HuH-7 (cell line): ENCODE measurements around the gene PSMA6.
"Not testable (repeated sequence)": the region's sequence is repeated elsewhere in the genome, so short reads cannot be mapped to it uniquely, and the experiment has no call there.

Experiments
- DNase-seq: peaks from one replicate; pipeline ENCODE4 v3.0.0; 2011; ENCODE audit warnings: low spot score

PSMA6 gene

GRCh38 chr14:35292051-35292769 is at the start of gene PSMA6:
PSMA6 (plus strand) TSS chr14:35292382; CDS start chr14:35292477, 95 bp downstream.
- DNase-seq: peak; percentile 74

- no peak for DNase-seq
Observed at GRCh38 chr14:35242599-35243311, 49.4 kb upstream of the PSMA6 start.

- DNase-seq: no peak
Observed at GRCh38 chr14:35243956-35244355, 48.2 kb upstream of the PSMA6 start.

GRCh38 chr14:35244542-35244941 is 47.6 kb upstream of the PSMA6 start:
- DNase-seq: no peak

GRCh38 chr14:35245051-35245450 is 47.1 kb upstream of the PSMA6 start:
- no peak for DNase-seq

GRCh38 chr14:35247777-35248475 is 44.3 kb upstream of the PSMA6 start:
- DNase-seq: no peak

- DNase-seq: no peak
Observed at GRCh38 chr14:35248476-35248788, 43.8 kb upstream of the PSMA6 start.

GRCh38 chr14:35250319-35250718 is 41.9 kb upstream of the PSMA6 start:
- DNase-seq: no peak

- no peak for DNase-seq
Observed at GRCh38 chr14:35252451-35252868, 39.7 kb upstream of the PSMA6 start.

- not testable (repeated sequence) for DNase-seq
Observed at GRCh38 chr14:35253056-35253455, 39.1 kb upstream of the PSMA6 start.

- not testable (repeated sequence) for DNase-seq
Observed at GRCh38 chr14:35254034-35254622, 38.1 kb upstream of the PSMA6 start.

GRCh38 chr14:35254736-35255135 is 37.4 kb upstream of the PSMA6 start:
- no peak for DNase-seq

GRCh38 chr14:35255711-35256110 is 36.5 kb upstream of the PSMA6 start:
- DNase-seq: no peak

GRCh38 chr14:35257809-35258208 is 34.4 kb upstream of the PSMA6 start:
- no peak for DNase-seq

- no peak for DNase-seq
Observed at GRCh38 chr14:35258420-35258819, 33.8 kb upstream of the PSMA6 start.

- DNase-seq: no peak
Observed at GRCh38 chr14:35261774-35262173, 30.4 kb upstream of the PSMA6 start.

- no peak for DNase-seq
Observed at GRCh38 chr14:35262436-35262835, 29.7 kb upstream of the PSMA6 start.

- peak; percentile 30 for DNase-seq
Observed at GRCh38 chr14:35268946-35269345, 23.2 kb upstream of the PSMA6 start.

- DNase-seq: no peak
Observed at GRCh38 chr14:35274805-35275204, 17.4 kb upstream of the PSMA6 start.

- no peak for DNase-seq
Observed at GRCh38 chr14:35277179-35277578, 15.0 kb upstream of the PSMA6 start.

- no peak for DNase-seq
Observed at GRCh38 chr14:35279369-35279768, 12.8 kb upstream of the PSMA6 start.

- no peak for DNase-seq
Observed at GRCh38 chr14:35281341-35281740, 10.8 kb upstream of the PSMA6 start.

GRCh38 chr14:35284506-35284905 is 7.7 kb upstream of the PSMA6 start:
- no peak for DNase-seq
